Measurements from ENCODE around the gene AKAP13.

AKAP13 gene

DNA sequence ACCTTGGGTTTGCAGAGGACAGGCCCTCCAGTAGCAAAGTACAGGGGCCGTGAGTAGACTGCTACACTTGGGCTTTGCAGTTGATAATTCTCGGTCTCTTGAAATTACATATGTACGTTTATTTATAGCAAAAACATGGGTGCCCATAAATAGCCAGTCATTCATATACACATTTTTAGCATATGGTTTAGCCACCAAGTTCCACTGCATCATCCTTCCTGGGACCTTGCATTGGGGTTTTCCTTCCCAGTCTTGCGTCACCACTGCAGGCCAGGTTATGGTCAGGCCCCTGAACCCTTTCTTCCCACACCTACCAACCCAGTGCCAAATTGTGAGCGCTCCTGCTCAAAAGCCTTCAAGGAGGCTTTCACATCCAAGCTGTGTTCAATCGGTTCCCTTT lies 401.7 kb downstream of the AKAP13 start:
- DNase-seq (ENCODE audit: low read depth, low spot score) = no peak
- H3K4me3 ChIP-seq (ENCODE audit: low read depth, low read length) = no peak overlapping the region
- no peak for TF ChIP-seq CTCF (IDR thresholded peaks at IDR 0.05; ENCODE audit: low read depth, low read length)
- in situ Hi-C loops (cut with HindIII; ENCODE audit: low sequenced_read_pairs) = no loop called here

GRCh38 chr15:85785887-85786780 lies 405.7 kb downstream of the AKAP13 start:
- peak overlapping the region; percentile 7 for H3K4me3 ChIP-seq (ENCODE audit: low read depth, low read length)
- DNase-seq (ENCODE audit: low read depth, low spot score) = peak; percentile 58
- TF ChIP-seq CTCF (IDR thresholded peaks at IDR 0.05; ENCODE audit: low read depth, low read length) = no peak
- in situ Hi-C loops (cut with HindIII; ENCODE audit: low sequenced_read_pairs) = no loop called here

DNA sequence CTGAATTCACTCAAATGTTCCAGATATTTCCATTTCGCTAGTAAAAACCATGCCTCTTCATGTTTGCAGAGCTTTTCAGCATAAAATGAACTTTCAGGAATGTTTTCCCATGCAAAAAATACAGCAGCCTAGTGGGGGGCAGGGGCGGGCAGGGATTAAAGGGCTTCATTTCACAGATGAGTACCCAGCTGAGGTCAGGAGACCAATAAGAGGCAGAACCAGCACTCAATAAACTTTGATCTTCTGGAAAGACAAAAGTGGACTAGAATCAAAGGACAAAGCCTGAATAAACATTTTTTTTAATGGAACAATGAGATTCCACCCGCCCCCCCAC lies 406.3 kb downstream of the AKAP13 start:
- no peak for TF ChIP-seq CTCF (IDR thresholded peaks at IDR 0.05; ENCODE audit: low read depth, low read length)
- in situ Hi-C loops (cut with HindIII; ENCODE audit: low sequenced_read_pairs) = no loop called here
- DNase-seq (ENCODE audit: low read depth, low spot score) = no peak
- no peak overlapping the region for H3K4me3 ChIP-seq (ENCODE audit: low read depth, low read length)

DNA sequence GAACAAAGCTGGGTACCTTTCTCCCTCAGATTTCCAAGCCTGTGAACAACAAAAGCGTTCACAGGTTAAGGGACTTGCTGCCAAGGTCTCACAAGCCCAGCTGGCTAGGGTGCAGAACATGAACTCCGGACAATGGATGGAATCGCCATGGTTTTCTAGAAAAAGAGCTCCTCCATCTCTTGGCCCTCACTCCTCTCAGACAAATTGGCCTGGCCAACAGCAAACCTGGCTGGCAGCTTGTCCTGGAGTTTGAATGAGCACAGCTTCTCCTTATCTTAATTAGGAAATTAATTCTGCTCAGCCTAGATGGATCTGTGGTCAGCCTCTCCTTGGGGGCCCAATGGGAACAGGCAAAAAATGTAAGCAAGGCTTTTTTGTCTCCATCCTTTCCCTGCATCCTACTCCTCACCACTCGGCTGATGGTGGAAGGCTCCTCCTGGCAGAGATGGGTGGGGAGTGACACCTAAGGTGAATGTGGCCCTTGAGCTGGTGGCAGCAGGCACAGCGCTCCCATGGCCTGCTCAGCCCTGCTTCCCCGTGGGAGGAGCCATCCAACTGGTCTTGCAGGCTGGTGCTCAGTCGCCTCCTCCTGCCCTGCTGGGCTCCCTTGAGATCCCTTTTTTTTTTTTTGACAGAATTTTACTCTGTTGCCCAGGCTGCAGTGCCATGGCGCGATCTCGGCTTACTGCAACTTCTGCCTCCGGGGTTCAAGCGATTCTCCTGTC lies 408.5 kb downstream of the AKAP13 start:
- DNase-seq (ENCODE audit: low read depth, low spot score) = no peak
- in situ Hi-C loops (cut with HindIII; ENCODE audit: low sequenced_read_pairs) = no loop called here
- no peak overlapping the region for H3K4me3 ChIP-seq (ENCODE audit: low read depth, low read length)
- TF ChIP-seq CTCF (IDR thresholded peaks at IDR 0.05; ENCODE audit: low read depth, low read length) = no peak

GRCh38 chr15:85789496-85789875 lies 409.1 kb downstream of the AKAP13 start:
- in situ Hi-C loops (cut with HindIII; ENCODE audit: low sequenced_read_pairs) = no loop called here
- no peak overlapping the region for H3K4me3 ChIP-seq (ENCODE audit: low read depth, low read length)
- no peak for TF ChIP-seq CTCF (IDR thresholded peaks at IDR 0.05; ENCODE audit: low read depth, low read length)
- no peak for DNase-seq (ENCODE audit: low read depth, low spot score)

DNA sequence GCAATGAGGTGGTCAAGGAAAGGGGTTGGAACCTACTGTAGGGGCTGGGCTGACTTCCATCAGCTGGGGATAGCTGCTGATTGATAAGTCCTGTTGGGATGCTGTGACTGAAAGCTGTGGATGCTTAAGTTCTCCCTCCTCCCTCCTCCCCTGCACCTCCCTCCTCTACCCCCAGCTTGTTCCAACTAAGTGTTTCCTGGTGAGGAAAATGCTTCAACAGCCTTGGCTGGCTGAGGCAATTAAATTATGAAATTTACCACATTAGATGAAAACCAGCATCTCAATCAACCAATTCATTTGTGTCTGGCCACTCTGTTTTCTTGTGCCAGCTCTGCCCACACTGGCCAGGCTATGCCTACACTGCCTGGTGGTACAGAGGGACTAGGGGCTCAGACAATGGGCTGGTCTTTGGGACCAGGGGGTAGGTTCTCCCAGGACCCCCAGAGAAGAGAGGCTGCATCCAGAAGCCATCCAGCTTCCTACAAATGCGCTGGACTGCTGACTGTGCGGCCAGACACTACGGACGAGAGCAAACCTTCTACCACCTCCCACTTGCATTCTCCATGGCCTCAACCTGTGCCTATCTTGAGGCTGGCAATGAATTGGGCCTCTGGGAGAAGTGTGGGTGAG lies 411.8 kb downstream of the AKAP13 start:
- no peak overlapping the region for H3K4me3 ChIP-seq (ENCODE audit: low read depth, low read length)
- in situ Hi-C loops (cut with HindIII; ENCODE audit: low sequenced_read_pairs) = no loop called here

More for the DNA sequence above, 411.8 kb downstream of the AKAP13 start:
- TF ChIP-seq CTCF (IDR thresholded peaks at IDR 0.05; ENCODE audit: low read depth, low read length) = no peak
- DNase-seq (ENCODE audit: low read depth, low spot score) = no peak
